Prostate gland (tissue), 2 donors: Measurements from ENCODE around the gene HNRNPC.

Experiments used
- POLR2A ChIP-seq: fragments of 450-650 bp; IDR thresholded peaks from one replicate; pipeline ENCODE4 v1.6.1; 2016; ENCODE audit warnings: antibody characterized with exemption, mild to moderate bottlenecking
- POLR2AphosphoS5 ChIP-seq: sonication (generic); formaldehyde crosslinking; IDR thresholded peaks from one replicate; pipeline ENCODE4 v1.6.1; 2017; ENCODE audit warnings: antibody characterized with exemption
- TF ChIP-seq, protein P1 (sequence below), 4 experiments: fragments of 200-600 bp in 2 of 4; fragments of 450-650 bp in 2 of 4; sonication (generic) in 2 of 4; IDR thresholded peaks; 1 replicate in 3 of 4; 2 replicates in 1 of 4; pipeline ENCODE4 v1.5.1; 2016 to 2019; ENCODE audit warnings: antibody characterized with exemption in 4 of 4, mild to moderate bottlenecking in 2 of 4, moderate library complexity in 2 of 4

DNA sequence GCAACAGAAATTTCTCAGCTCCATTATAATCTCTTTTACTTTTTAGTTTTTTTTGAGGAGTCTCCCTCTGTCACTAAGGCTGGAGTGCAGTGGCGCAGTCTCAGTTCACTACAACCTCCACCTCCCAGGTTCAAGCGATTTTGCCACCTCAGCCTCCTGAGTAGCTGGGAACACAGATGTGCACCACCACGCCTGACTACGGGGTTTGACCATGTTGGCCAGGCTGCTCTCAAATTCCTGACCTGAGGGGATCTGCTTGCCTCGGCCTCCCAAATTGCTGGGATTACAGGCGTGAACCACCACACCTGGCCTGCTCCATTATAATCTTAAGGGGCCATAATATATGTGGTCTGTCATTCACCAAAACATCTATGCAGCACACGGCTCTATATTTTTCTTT lies 23.4 kb downstream of the HNRNPC start:
- TF ChIP-seq, protein P1, sequence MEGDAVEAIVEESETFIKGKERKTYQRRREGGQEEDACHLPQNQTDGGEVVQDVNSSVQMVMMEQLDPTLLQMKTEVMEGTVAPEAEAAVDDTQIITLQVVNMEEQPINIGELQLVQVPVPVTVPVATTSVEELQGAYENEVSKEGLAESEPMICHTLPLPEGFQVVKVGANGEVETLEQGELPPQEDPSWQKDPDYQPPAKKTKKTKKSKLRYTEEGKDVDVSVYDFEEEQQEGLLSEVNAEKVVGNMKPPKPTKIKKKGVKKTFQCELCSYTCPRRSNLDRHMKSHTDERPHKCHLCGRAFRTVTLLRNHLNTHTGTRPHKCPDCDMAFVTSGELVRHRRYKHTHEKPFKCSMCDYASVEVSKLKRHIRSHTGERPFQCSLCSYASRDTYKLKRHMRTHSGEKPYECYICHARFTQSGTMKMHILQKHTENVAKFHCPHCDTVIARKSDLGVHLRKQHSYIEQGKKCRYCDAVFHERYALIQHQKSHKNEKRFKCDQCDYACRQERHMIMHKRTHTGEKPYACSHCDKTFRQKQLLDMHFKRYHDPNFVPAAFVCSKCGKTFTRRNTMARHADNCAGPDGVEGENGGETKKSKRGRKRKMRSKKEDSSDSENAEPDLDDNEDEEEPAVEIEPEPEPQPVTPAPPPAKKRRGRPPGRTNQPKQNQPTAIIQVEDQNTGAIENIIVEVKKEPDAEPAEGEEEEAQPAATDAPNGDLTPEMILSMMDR (IDR thresholded peaks at IDR 0.05) = no peak
- no peak for TF ChIP-seq POLR2A
- TF ChIP-seq POLR2AphosphoS5 = no peak
